ENCODE measurements around the gene WDR27.

The WDR27 gene

GRCh38 chr6:169420912-169421543 is 280.8 kb downstream of the WDR27 start:
- TF ChIP-seq ESRRG (CRISPR knock-in tag; IDR thresholded peaks at IDR 0.05), result no peak
- TF ChIP-seq ZFP30 (CRISPR knock-in tag; IDR thresholded peaks at IDR 0.05), result no peak
- no peak for TF ChIP-seq PPARA (CRISPR knock-in tag; IDR thresholded peaks at IDR 0.05; ENCODE audit: borderline replicate concordance)
- no peak for TF ChIP-seq TOX (CRISPR knock-in tag; IDR thresholded peaks at IDR 0.05; ENCODE audit: borderline replicate concordance)
- no peak for TF ChIP-seq OSR1 (CRISPR knock-in tag; IDR thresholded peaks at IDR 0.05)
- TF ChIP-seq GLIS3 (CRISPR knock-in tag; IDR thresholded peaks at IDR 0.05), result no peak
- TF ChIP-seq TCF4 (CRISPR knock-in tag; IDR thresholded peaks at IDR 0.05; ENCODE audit: borderline replicate concordance), result no peak
- TF ChIP-seq ZNF8 (CRISPR knock-in tag; IDR thresholded peaks at IDR 0.05), result no peak
- TF ChIP-seq ARNTL (CRISPR knock-in tag; IDR thresholded peaks at IDR 0.05; ENCODE audit: borderline replicate concordance, low read depth), result no peak
- no peak for TF ChIP-seq ZNF70 (CRISPR knock-in tag; IDR thresholded peaks at IDR 0.05)
- TF ChIP-seq TSHZ2 (CRISPR knock-in tag; IDR thresholded peaks at IDR 0.05), result no peak
- ATAC-seq, result 0 out of 3 replicates have a peak, but pooled peaks have one; percentile 24

GRCh38 chr6:169417101-169417500 is 284.7 kb downstream of the WDR27 start:
- TF ChIP-seq CSDC2 (CRISPR knock-in tag; IDR thresholded peaks at IDR 0.05), result no peak
- TF ChIP-seq ESRRG (CRISPR knock-in tag; IDR thresholded peaks at IDR 0.05), result no peak
- no peak for TF ChIP-seq ZNF70 (CRISPR knock-in tag; IDR thresholded peaks at IDR 0.05)
- TF ChIP-seq ZNF565 (CRISPR knock-in tag; conservative IDR thresholded peaks at IDR 0.05; ENCODE audit: low read depth), result no peak
- TF ChIP-seq POU6F1 (CRISPR knock-in tag; IDR thresholded peaks at IDR 0.05; ENCODE audit: borderline replicate concordance, low read depth), result no peak
- no peak for TF ChIP-seq SNAI2 (CRISPR knock-in tag; IDR thresholded peaks at IDR 0.05)
- TF ChIP-seq ZC3H10 (CRISPR knock-in tag; IDR thresholded peaks at IDR 0.05), result no peak
- TF ChIP-seq ISL1 (CRISPR knock-in tag; IDR thresholded peaks at IDR 0.05), result no peak
- TF ChIP-seq BACH2 (CRISPR knock-in tag; IDR thresholded peaks at IDR 0.05; ENCODE audit: borderline replicate concordance), result no peak
- TF ChIP-seq ZNF8 (CRISPR knock-in tag; IDR thresholded peaks at IDR 0.05), result no peak
- TF ChIP-seq TOX (CRISPR knock-in tag; IDR thresholded peaks at IDR 0.05; ENCODE audit: borderline replicate concordance), result no peak
- no peak for TF ChIP-seq TSHZ2 (CRISPR knock-in tag; IDR thresholded peaks at IDR 0.05)
- TF ChIP-seq OSR1 (CRISPR knock-in tag; IDR thresholded peaks at IDR 0.05), result no peak
- no peak for TF ChIP-seq ZFP30 (CRISPR knock-in tag; IDR thresholded peaks at IDR 0.05)
- no peak for TF ChIP-seq ARNTL (CRISPR knock-in tag; IDR thresholded peaks at IDR 0.05; ENCODE audit: borderline replicate concordance, low read depth)
- no peak for TF ChIP-seq ZFP3 (CRISPR knock-in tag; IDR thresholded peaks at IDR 0.05)
- TF ChIP-seq RARB (CRISPR knock-in tag; IDR thresholded peaks at IDR 0.05), result no peak
- no peak for TF ChIP-seq CSRNP3 (CRISPR knock-in tag; IDR thresholded peaks at IDR 0.05)
- TF ChIP-seq PATZ1 (CRISPR knock-in tag; IDR thresholded peaks at IDR 0.05; ENCODE audit: borderline replicate concordance), result no peak
- no peak for ATAC-seq
